ENCODE data around the gene SPAG16.

DNA sequence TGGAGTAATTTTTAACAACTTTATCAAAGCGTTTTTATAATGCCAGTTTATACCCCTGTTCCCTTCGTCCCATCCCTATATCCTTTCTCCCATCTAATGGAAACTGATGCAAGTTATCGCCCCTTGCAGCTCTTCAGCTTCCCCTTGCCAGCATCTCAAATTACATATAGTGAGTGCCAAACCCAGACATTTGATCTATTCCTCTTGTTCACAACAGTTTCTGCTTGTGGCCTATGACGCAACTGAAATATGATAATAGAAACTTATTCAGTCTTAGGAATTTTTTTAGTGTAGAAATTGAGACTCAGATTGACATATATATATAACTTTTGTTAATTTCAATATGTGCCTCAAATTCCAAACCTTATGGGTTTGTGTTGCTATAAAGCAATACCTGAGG, 564.4 kb downstream of the SPAG16 start:
- no peak for TF ChIP-seq CTCF (conservative IDR thresholded peaks at IDR 0.05)
- TF ChIP-seq ZFX (IDR thresholded peaks at IDR 0.05) = no peak
